ENCODE measurements around the gene ELMO3.

Gene ELMO3

DNA sequence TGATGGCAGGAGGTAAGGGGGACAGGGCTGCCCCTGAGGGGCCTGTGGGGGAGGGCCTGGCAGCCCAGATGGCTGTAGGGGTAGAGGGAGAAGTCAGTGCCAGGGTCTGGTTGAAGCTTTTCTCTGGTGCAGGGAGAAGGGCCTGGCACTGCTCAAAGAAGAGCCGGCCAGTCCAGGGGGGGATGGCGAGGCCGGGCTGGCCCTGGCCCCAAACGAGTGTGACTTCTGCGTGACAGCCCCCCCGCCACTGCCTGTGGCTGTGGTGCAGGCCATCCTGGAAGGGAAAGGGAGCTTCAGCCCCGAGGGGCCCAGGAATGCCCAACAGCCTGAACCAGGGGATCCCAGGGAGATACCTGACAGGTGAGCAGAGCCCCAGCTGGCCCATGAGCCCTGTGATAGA is 31.3 kb upstream of the ELMO3 start:
- no peak overlapping the region for H3K9ac ChIP-seq (ENCODE audit: low read length)
- no peaks in the 10 kb centered on the region for H3K36me3 ChIP-seq (ENCODE audit: control insufficient read depth in 1 of 2, insufficient read depth in 2 of 2, low read length in 2 of 2)
- no peak overlapping the region for H3K23ac ChIP-seq (ENCODE audit: low read length)
- H3K18ac ChIP-seq (ENCODE audit: low read length), result no peak overlapping the region
- H3K4me1 ChIP-seq (ENCODE audit: control insufficient read depth in 1 of 2, insufficient read depth in 2 of 2, low read length in 2 of 2), result peaks cover 20 to 31% of the 10 kb centered on the region in 2 experiments
- no peak overlapping the region for H3K14ac ChIP-seq (ENCODE audit: low read length)
- no peak overlapping the region for H3K27ac ChIP-seq (ENCODE audit: low read depth, low read length)
- no peak overlapping the region for H2BK120ac ChIP-seq (ENCODE audit: insufficient read depth, low read length, poor library complexity)
- peaks cover 5% of the 10 kb centered on the region for H3K79me1 ChIP-seq (ENCODE audit: low read length)
- no CpG with 5 or more reads among the region's 7 CpGs for WGBS (ENCODE audit: extremely low coverage, insufficient coverage, insufficient read length)
- H2BK5ac ChIP-seq (ENCODE audit: low read depth, low read length, poor library complexity), result no peak overlapping the region
- no peak overlapping the region for H3K4me2 ChIP-seq (ENCODE audit: low read length)
- H3K9me3 ChIP-seq (ENCODE audit: insufficient read depth, low read depth, low read length), result peaks cover 11% of the 10 kb centered on the region
- no peak overlapping the region for H3K4ac ChIP-seq (ENCODE audit: low read depth, low read length)
- H2BK12ac ChIP-seq (ENCODE audit: low read length), result no peak overlapping the region
- no peak for DNase-seq
- peaks cover 1% of the 10 kb centered on the region for H3K79me2 ChIP-seq (ENCODE audit: control insufficient read depth, insufficient read depth, low read length, poor library complexity)
- H2AK5ac ChIP-seq (ENCODE audit: low read length), result no peak overlapping the region
- no peak overlapping the region for H4K91ac ChIP-seq (ENCODE audit: low read depth, low read length)
- peak overlapping the region; percentile 14 for H3K4me3 ChIP-seq (ENCODE audit: low read depth, low read length)
- no peak overlapping the region for H4K12ac ChIP-seq (ENCODE audit: low read depth, low read length)
- H3K27me3 ChIP-seq (ENCODE audit: insufficient read depth, low read length), result peaks cover 66% of the 10 kb centered on the region
- H4K8ac ChIP-seq (ENCODE audit: low read depth, low read length), result no peak overlapping the region
- H2AFZ ChIP-seq (ENCODE audit: insufficient read depth, low read length, poor library complexity), result no peak overlapping the region

DNA sequence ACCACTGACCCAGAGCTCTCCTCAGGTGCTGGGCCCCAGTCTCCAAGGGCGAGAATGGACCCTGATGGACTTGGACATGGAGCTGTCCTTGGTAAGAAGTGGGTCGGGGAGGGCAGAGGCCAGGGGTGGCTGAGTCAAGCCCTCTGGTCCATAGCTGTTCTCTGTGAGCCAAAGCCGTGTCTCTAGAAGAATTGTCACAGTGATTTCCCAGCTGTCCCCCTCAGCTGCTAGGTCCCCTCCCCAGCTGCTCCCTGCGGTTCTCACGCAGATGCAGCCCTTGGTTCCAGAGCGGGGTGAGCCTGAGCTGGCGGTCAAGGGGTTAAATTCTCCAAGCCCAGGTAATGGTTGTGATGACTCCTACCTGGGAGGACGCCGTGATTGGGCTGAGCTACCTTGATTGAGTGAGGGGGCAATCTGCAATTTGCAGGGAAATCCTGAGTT is 29.9 kb upstream of the ELMO3 start:
- Histone ChIP-seq H3K4me2 (ENCODE audit: low read length) (no peak overlapping the region), H3K36me3 (ENCODE audit: control insufficient read depth in 1 of 2, insufficient read depth in 2 of 2, low read length in 2 of 2) (no peaks in the 10 kb centered on the region), H3K4me3 (ENCODE audit: low read depth, low read length) (no peak overlapping the region), H3K18ac (ENCODE audit: low read length) (no peak overlapping the region), H2BK120ac (ENCODE audit: insufficient read depth, low read length, poor library complexity) (no peak overlapping the region), H3K27ac (ENCODE audit: low read depth, low read length) (no peak overlapping the region), H4K8ac (ENCODE audit: low read depth, low read length) (no peak overlapping the region), H2AK5ac (ENCODE audit: low read length) (no peak overlapping the region), H4K12ac (ENCODE audit: low read depth, low read length) (no peak overlapping the region), H3K79me1 (ENCODE audit: low read length) (peaks cover 5% of the 10 kb centered on the region), H2BK12ac (ENCODE audit: low read length) (no peak overlapping the region), H4K91ac (ENCODE audit: low read depth, low read length) (no peak overlapping the region), H2AFZ (ENCODE audit: insufficient read depth, low read length, poor library complexity) (no peak overlapping the region), H3K27me3 (ENCODE audit: insufficient read depth, low read length) (peaks cover 62% of the 10 kb centered on the region), H2BK5ac (ENCODE audit: low read depth, low read length, poor library complexity) (no peak overlapping the region), H3K4me1 (ENCODE audit: control insufficient read depth in 1 of 2, insufficient read depth in 2 of 2, low read length in 2 of 2) (peaks cover 14 to 24% of the 10 kb centered on the region in 2 experiments), H3K4ac (ENCODE audit: low read depth, low read length) (no peak overlapping the region), H3K79me2 (ENCODE audit: control insufficient read depth, insufficient read depth, low read length, poor library complexity) (peaks cover 1% of the 10 kb centered on the region), H3K9me3 (ENCODE audit: insufficient read depth, low read depth, low read length) (peaks cover 4% of the 10 kb centered on the region), H3K14ac (ENCODE audit: low read length) (no peak overlapping the region), H3K9ac (ENCODE audit: low read length) (no peak overlapping the region), H3K23ac (ENCODE audit: low read length) (no peak overlapping the region)
- DNase-seq, result no peak
- no CpG with 5 or more reads among the region's 9 CpGs for WGBS (ENCODE audit: extremely low coverage, insufficient coverage, insufficient read length)

DNA sequence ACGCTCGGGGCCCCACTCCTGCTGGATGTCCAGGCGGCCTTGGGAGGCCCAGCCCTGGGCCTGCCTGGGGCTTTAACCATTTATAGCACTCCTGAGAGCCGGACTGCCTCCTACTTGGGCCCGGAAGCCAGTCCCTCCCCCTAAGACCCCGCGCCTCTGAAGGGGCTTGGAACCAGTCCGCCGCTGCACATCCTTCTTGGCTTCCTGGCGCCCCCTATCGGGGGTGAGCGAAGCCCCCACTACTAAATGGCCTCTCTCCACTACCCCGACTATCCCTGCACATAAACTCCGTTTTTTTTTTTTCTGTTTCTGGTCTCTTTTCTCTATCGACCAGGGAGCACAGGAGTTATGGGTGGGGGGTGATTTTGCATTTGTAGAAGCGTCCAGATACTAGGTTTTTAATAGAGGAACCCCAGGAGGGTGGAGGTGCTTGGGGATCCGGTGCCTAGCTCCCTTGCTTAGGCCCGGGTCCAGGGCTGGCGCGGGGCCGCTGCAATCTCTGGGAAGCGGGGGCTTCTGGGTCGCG is 29.2 kb upstream of the ELMO3 start:
- Histone ChIP-seq H3K79me2 (ENCODE audit: control insufficient read depth, insufficient read depth, low read length, poor library complexity) (peaks cover 1% of the 10 kb centered on the region), H3K4ac (ENCODE audit: low read depth, low read length) (no peak overlapping the region), H3K36me3 (ENCODE audit: control insufficient read depth in 1 of 2, insufficient read depth in 2 of 2, low read length in 2 of 2) (no peaks in the 10 kb centered on the region), H3K27me3 (ENCODE audit: insufficient read depth, low read length) (peaks cover 63% of the 10 kb centered on the region), H3K4me3 (ENCODE audit: low read depth, low read length) (no peak overlapping the region), H3K79me1 (ENCODE audit: low read length) (peaks cover 5% of the 10 kb centered on the region), H3K27ac (ENCODE audit: low read depth, low read length) (peak overlapping the region; percentile 21), H2BK120ac (ENCODE audit: insufficient read depth, low read length, poor library complexity) (peak overlapping the region; percentile 10), H3K14ac (ENCODE audit: low read length) (peak overlapping the region; percentile 80), H2BK12ac (ENCODE audit: low read length) (no peak overlapping the region), H3K18ac (ENCODE audit: low read length) (peak overlapping the region; percentile 83), H2BK5ac (ENCODE audit: low read depth, low read length, poor library complexity) (no peak overlapping the region), H3K23ac (ENCODE audit: low read length) (no peak overlapping the region), H2AK5ac (ENCODE audit: low read length) (no peak overlapping the region), H4K12ac (ENCODE audit: low read depth, low read length) (peak overlapping the region; percentile 70), H3K4me1 (ENCODE audit: control insufficient read depth in 1 of 2, insufficient read depth in 2 of 2, low read length in 2 of 2) (peaks cover 19 to 28% of the 10 kb centered on the region in 2 experiments), H3K9ac (ENCODE audit: low read length) (no peak overlapping the region), H2AFZ (ENCODE audit: insufficient read depth, low read length, poor library complexity) (peak overlapping the region; percentile 57), H3K4me2 (ENCODE audit: low read length) (peak overlapping the region; percentile 86), H4K91ac (ENCODE audit: low read depth, low read length) (peak overlapping the region; percentile 55), H4K8ac (ENCODE audit: low read depth, low read length) (peak overlapping the region; percentile 82), H3K9me3 (ENCODE audit: insufficient read depth, low read depth, low read length) (peaks cover 4% of the 10 kb centered on the region)
- peak in 1 of 2 donors; percentile 30 for DNase-seq
- WGBS (ENCODE audit: extremely low coverage, insufficient coverage, insufficient read length), result no CpG with 5 or more reads among the region's 24 CpGs

DNA sequence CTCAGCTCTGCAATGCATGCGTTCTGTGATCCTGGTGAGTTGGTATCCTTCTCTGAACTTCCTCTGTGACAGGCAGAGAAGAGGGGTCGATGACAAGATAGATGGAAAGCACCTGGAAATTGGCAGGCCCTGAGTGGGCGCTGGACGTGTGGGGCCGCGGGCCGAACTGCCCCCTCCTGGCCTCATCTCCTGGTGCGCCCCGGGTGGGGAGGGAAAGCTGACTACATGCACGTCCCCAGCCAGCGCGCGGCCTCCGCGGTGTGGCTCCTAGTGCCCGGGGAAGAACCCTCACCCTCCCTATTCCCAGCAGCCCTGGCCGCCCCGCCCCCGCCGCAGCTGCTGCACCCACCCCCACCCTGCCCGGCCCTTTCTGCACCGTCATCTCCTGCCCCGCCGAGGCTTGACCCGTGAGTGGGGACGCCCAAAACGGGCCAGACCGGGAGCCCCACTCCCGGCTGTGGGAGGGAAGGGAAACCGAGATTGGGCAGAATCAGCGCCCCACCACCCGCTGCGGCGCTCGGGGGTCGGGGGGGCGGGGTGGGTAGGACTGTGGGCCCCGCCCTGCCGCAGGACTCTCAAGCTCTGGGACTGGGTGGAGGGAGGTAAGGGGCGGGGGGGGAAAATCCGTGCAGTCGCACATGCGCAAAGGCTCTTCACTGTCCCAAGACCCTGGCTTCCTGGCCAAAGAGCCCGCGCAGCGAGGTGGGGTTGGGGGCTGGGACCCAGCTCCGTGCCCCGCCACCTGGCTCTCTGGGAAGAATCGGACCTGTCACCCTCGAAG is 28.6 kb upstream of the ELMO3 start, which contains the start of gene NOL3:
NOL3 (plus strand) TSS at position 371 of the 781 bp plus-strand sequence.
- Histone ChIP-seq H3K14ac (ENCODE audit: low read length) (peak within 1 kb of the TSS; percentile 80), H3K36me3 (ENCODE audit: control insufficient read depth in 1 of 2, insufficient read depth in 2 of 2, low read length in 2 of 2) (no peaks in the 10 kb centered on the region), H3K18ac (ENCODE audit: low read length) (peak within 1 kb of the TSS; percentile 83), H3K27me3 (ENCODE audit: insufficient read depth, low read length) (peaks cover 59% of the 10 kb centered on the region), H3K9me3 (ENCODE audit: insufficient read depth, low read depth, low read length) (peaks cover 4% of the 10 kb centered on the region), H3K4ac (ENCODE audit: low read depth, low read length) (no peak within 1 kb of the TSS), H3K9ac (ENCODE audit: low read length) (peak within 1 kb of the TSS; percentile 26), H3K23ac (ENCODE audit: low read length) (no peak within 1 kb of the TSS), H3K4me2 (ENCODE audit: low read length) (peak within 1 kb of the TSS; percentile 86), H2BK12ac (ENCODE audit: low read length) (no peak within 1 kb of the TSS), H4K8ac (ENCODE audit: low read depth, low read length) (peak within 1 kb of the TSS; percentile 82), H2AFZ (ENCODE audit: insufficient read depth, low read length, poor library complexity) (peak within 1 kb of the TSS; percentile 57), H2BK120ac (ENCODE audit: insufficient read depth, low read length, poor library complexity) (peak within 1 kb of the TSS; percentile 36), H2BK5ac (ENCODE audit: low read depth, low read length, poor library complexity) (peak within 1 kb of the TSS; percentile 66), H4K91ac (ENCODE audit: low read depth, low read length) (peak within 1 kb of the TSS; percentile 70), H2AK5ac (ENCODE audit: low read length) (no peak within 1 kb of the TSS), H3K4me3 (ENCODE audit: low read depth, low read length) (peak within 1 kb of the TSS; percentile 66), H3K4me1 (ENCODE audit: control insufficient read depth in 1 of 2, insufficient read depth in 2 of 2, low read length in 2 of 2) (peaks cover 19 to 30% of the 10 kb centered on the region in 2 experiments), H3K79me2 (ENCODE audit: control insufficient read depth, insufficient read depth, low read length, poor library complexity) (peaks cover 1% of the 10 kb centered on the region), H3K27ac (ENCODE audit: low read depth, low read length) (peak within 1 kb of the TSS; percentile 21), H3K79me1 (ENCODE audit: low read length) (peaks cover 5% of the 10 kb centered on the region), H4K12ac (ENCODE audit: low read depth, low read length) (peak within 1 kb of the TSS; percentile 70)
- peak; percentile 63 to 72 for DNase-seq
- no CpG with 5 or more reads among the region's 50 CpGs for WGBS (ENCODE audit: extremely low coverage, insufficient coverage, insufficient read length)

Data from trophoblast cell (in vitro differentiated cells and primary cell).